Putamen (tissue), 1 donor: Measurements from ENCODE around the gene KCNC4.

Experiments used
- DNase-seq: peaks from one replicate; pipeline ENCODE4 v3.0.0-alpha.2; 2016; ENCODE audit warnings: low spot score

The KCNC4 gene

GRCh38 chr1:110209715-110210603, at the start of gene KCNC4:
TSS of gene KCNC4 (plus strand) at chr1:110210314. CDS start at chr1:110211500, 1,186 bp downstream.
- peak; percentile 65 for DNase-seq

GRCh38 chr1:110160538-110161100, 49.5 kb upstream of the KCNC4 start:
- DNase-seq: peak; percentile 24

- no peak for DNase-seq
Observed at GRCh38 chr1:110161165-110161564, 48.9 kb upstream of the KCNC4 start.

GRCh38 chr1:110161849-110162248, 48.3 kb upstream of the KCNC4 start:
- peak; percentile 73 for DNase-seq

- DNase-seq: no peak
Observed at GRCh38 chr1:110163591-110163990, 46.5 kb upstream of the KCNC4 start.

- no peak for DNase-seq
Observed at GRCh38 chr1:110164725-110165350, 45.3 kb upstream of the KCNC4 start.

- peak; percentile 50 for DNase-seq
Observed at GRCh38 chr1:110165761-110166231, 44.3 kb upstream of the KCNC4 start.

- no peak for DNase-seq
Observed at GRCh38 chr1:110166861-110167260, 43.3 kb upstream of the KCNC4 start.

- DNase-seq: no peak
Observed at GRCh38 chr1:110170766-110171733, 39.1 kb upstream of the KCNC4 start.

GRCh38 chr1:110172001-110172400, 38.1 kb upstream of the KCNC4 start:
- no peak for DNase-seq

- DNase-seq: no peak
Observed at GRCh38 chr1:110173466-110174105, 36.5 kb upstream of the KCNC4 start.

- no peak for DNase-seq
Observed at GRCh38 chr1:110174961-110175360, 35.2 kb upstream of the KCNC4 start.

- DNase-seq: no peak
Observed at GRCh38 chr1:110176299-110176956, 33.7 kb upstream of the KCNC4 start.

- DNase-seq: no peak
Observed at GRCh38 chr1:110177775-110178174, 32.3 kb upstream of the KCNC4 start.

GRCh38 chr1:110183642-110184167, 26.4 kb upstream of the KCNC4 start:
- no peak for DNase-seq

- DNase-seq: no peak
Observed at GRCh38 chr1:110184446-110184845, 25.7 kb upstream of the KCNC4 start.

- no peak for DNase-seq
Observed at GRCh38 chr1:110185181-110185580, 24.9 kb upstream of the KCNC4 start.

GRCh38 chr1:110186558-110186957, 23.6 kb upstream of the KCNC4 start:
- no peak for DNase-seq

GRCh38 chr1:110187139-110187890, 22.8 kb upstream of the KCNC4 start:
- no peak for DNase-seq
